ENCODE data around the gene OPN1LW. TPM values are rescaled to one million over a fixed set of nuclear protein-coding genes. Genes with fewer than 3 reads are reported as not detected.
"Not testable (repeated sequence)": the region's sequence is repeated elsewhere in the genome, so short reads cannot be mapped to it uniquely, and the experiment has no call there.

OPN1LW gene
- total RNA-seq, 2 experiments from 2014 or later: not detected

DNA sequence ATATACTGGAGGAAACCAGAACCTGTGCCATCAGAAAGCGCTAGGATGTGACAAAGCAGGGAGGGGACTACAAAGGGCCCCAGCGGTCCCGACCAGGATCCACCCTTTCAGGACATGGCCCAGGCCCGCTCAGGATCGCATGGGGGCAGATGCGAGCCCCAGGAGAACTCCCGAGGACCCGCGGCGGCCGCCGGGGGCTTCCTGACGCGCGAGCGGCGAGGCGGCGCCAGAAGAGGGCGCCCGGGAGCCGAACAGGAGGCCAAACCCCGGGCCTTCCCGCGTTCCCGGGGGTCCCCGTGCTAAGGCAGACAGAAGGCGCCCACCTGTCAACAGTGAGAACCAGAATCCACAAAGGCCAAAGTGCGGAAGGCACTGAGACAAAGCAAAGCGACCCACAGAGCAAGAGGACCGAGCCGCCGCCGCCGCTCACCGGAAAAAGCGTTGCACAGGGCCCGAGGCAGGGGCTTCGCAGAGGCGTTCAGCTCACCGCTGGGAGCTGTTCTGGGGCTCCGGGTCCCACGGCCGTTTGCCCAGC, 7.3 kb upstream of the OPN1LW start:
- H3K27me3 Mint-ChIP-seq: no peaks in the 10 kb centered on the region
- peak overlapping the region; percentile 61 for H3K4me3 Mint-ChIP-seq
- intact Hi-C loops (cut with DNase I, micrococcal nuclease): loop anchor here in 1 of 2 experiments (1.0 kb wide), 2 partner anchors 39 to 172 kb away; partner anchors contain the start of gene MECP2
- DNase-seq (peak; percentile 81), ATAC-seq (peak; percentile 76)
- no peaks in the 10 kb centered on the region for H3K36me3 Mint-ChIP-seq (ENCODE audit: low read depth)
- H3K4me1 Mint-ChIP-seq: peaks cover 17% of the 10 kb centered on the region
- ChIA-PET POLR2A (no interaction called here), CTCF (interaction anchor here (0.6 to 1.7 kb wide), 8 partner anchors 10 to 756 kb away, joined by 3 to 6 read pairs (median 4); no protein-coding TSS in a partner anchor)
- peak overlapping the region; percentile 93 for H3K27ac Mint-ChIP-seq
- no peaks in the 10 kb centered on the region for H3K9me3 Mint-ChIP-seq (ENCODE audit: low read depth)

DNA sequence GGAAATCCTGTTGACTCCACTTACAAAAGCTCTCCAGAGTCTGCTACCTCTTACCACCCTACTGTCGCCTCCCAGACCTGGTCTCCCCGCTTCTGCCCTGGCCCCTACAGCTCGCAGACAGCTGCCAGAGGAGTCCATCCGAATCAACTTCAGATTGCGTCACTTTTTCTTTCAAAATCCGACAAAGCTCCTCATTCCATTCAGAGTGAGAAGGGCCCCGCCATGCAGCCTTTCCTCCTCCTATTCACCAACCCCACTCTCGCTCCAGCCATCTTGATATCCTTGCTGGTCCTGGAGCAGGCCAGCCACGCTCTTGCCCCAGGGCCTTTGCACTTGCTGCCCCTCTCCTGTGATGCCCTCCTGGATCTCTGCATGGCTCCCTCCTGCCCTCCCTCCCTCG, 5.2 kb upstream of the OPN1LW start:
- no peaks in the 10 kb centered on the region for H3K9me3 Mint-ChIP-seq (ENCODE audit: low read depth)
- no peak for DNase-seq
- POLR2A ChIA-PET: no interaction called here
- no peaks in the 10 kb centered on the region for H3K36me3 Mint-ChIP-seq (ENCODE audit: low read depth)
- no peak for ATAC-seq
- no peak overlapping the region for H3K4me3 Mint-ChIP-seq
- CTCF ChIA-PET: interaction anchor here (0.7 kb wide), 1 partner anchor 235 kb away, joined by 3 read pairs; no protein-coding TSS in a partner anchor
- H3K27me3 Mint-ChIP-seq: no peaks in the 10 kb centered on the region
- intact Hi-C loops (cut with DNase I, micrococcal nuclease): no loop called here
- no peak overlapping the region for H3K27ac Mint-ChIP-seq
- peaks cover 17% of the 10 kb centered on the region for H3K4me1 Mint-ChIP-seq

DNA sequence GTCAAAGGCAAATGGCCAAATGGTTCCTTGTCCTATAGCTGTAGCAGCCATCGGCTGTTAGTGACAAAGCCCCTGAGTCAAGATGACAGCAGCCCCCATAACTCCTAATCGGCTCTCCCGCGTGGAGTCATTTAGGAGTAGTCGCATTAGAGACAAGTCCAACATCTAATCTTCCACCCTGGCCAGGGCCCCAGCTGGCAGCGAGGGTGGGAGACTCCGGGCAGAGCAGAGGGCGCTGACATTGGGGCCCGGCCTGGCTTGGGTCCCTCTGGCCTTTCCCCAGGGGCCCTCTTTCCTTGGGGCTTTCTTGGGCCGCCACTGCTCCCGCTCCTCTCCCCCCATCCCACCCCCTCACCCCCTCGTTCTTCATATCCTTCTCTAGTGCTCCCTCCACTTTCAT, 3.8 kb upstream of the OPN1LW start:
- Mint-ChIP-seq H3K4me3 (no peak overlapping the region), H3K4me1 (peaks cover 11% of the 10 kb centered on the region), H3K27me3 (no peaks in the 10 kb centered on the region), H3K36me3 (ENCODE audit: low read depth) (no peaks in the 10 kb centered on the region), H3K9me3 (ENCODE audit: low read depth) (no peaks in the 10 kb centered on the region), H3K27ac (no peak overlapping the region)
- ATAC-seq: no peak
- ChIA-PET CTCF (no interaction called here), POLR2A (no interaction called here)
- intact Hi-C loops (cut with DNase I, micrococcal nuclease): no loop called here
- DNase-seq: no peak

DNA sequence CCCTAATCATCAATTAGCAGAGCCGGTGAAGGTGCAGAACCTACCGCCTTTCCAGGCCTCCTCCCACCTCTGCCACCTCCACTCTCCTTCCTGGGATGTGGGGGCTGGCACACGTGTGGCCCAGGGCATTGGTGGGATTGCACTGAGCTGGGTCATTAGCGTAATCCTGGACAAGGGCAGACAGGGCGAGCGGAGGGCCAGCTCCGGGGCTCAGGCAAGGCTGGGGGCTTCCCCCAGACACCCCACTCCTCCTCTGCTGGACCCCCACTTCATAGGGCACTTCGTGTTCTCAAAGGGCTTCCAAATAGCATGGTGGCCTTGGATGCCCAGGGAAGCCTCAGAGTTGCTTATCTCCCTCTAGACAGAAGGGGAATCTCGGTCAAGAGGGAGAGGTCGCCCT, 3.3 kb upstream of the OPN1LW start:
- no peak overlapping the region for H3K27ac Mint-ChIP-seq
- no peaks in the 10 kb centered on the region for H3K36me3 Mint-ChIP-seq (ENCODE audit: low read depth)
- ATAC-seq (no peak), DNase-seq (no peak)
- peaks cover 7% of the 10 kb centered on the region for H3K4me1 Mint-ChIP-seq
- H3K27me3 Mint-ChIP-seq: no peaks in the 10 kb centered on the region
- no peaks in the 10 kb centered on the region for H3K9me3 Mint-ChIP-seq (ENCODE audit: low read depth)
- POLR2A ChIA-PET: no interaction called here
- CTCF ChIA-PET: no interaction called here
- intact Hi-C loops (cut with DNase I, micrococcal nuclease): no loop called here
- H3K4me3 Mint-ChIP-seq: no peak overlapping the region

DNA sequence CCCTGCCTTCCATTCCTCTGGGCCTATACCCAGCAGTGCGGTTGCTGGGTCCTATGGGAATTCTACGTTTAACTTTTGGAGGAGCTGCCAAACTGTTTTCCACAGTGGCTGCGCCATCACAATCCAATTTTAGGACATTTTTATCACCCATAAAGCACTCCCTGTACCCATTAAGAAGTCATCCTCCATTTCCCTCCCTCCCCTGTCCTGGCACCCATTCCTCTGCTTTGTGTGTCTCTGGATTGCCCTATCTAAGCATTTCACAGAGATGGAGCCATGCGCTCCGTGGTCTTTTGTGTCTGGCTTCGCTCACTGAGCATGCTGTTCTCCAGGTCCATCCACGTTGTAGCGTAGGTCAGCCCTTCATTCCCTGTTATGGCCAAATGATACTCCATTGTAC, 1.7 kb upstream of the OPN1LW start:
- ChIA-PET CTCF (interaction anchor here (0.6 kb wide), 1 partner anchor 13 kb away, joined by 3 read pairs; no protein-coding TSS in a partner anchor), POLR2A (no interaction called here)
- Mint-ChIP-seq H3K36me3 (ENCODE audit: low read depth) (no peaks in the 10 kb centered on the region), H3K27me3 (no peaks in the 10 kb centered on the region), H3K4me3 (no peak overlapping the region), H3K9me3 (ENCODE audit: low read depth) (no peaks in the 10 kb centered on the region), H3K4me1 (no peaks in the 10 kb centered on the region), H3K27ac (no peak overlapping the region)
- no peak for DNase-seq
- intact Hi-C loops (cut with DNase I, micrococcal nuclease): no loop called here
- ATAC-seq: no peak

DNA sequence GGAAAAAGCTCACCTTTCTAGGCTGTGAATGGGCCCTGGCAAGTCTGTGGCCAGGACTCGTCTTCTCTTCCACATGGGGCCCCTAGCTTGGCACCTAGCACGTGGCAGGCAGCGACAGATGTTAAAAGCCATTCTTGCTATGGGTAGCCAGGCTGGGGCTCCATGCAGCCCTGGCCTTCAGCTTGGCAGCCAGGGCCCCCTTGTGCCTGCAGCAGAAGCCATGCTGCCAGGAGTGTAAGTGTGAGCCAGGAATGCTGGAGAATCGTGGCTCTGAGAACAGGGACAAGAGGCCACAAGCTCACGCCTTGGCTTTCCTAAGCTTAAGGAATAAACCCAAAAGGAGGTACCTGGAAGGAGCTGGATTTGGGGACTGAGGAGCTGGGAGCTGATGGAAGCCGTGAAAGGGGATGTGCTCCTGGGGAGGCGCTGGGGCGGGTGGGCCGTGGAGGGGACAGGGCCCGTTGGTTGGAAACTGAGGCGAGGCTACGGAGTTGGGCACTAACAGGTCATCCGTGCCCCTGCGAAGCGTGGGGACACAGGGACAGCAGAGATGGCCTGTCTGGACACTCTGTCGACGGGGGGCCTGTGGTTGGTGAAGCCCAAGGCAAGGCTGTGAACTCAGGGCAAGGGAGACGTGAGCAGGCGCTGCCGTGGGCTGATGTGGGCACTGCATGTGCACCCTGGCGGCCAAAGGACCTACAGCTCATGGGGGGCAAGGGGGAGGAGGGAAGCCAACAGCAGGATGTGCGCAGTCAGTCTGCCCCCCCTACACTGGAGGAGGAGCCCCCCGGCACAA, 895 bp upstream of the OPN1LW start:
- POLR2A ChIA-PET: no interaction called here
- intact Hi-C loops (cut with DNase I, micrococcal nuclease): no loop called here
- H3K4me1 Mint-ChIP-seq: no peaks in the 10 kb centered on the region
- no peak for DNase-seq
- no peaks in the 10 kb centered on the region for H3K9me3 Mint-ChIP-seq (ENCODE audit: low read depth)
- no peaks in the 10 kb centered on the region for H3K27me3 Mint-ChIP-seq
- no peak for ATAC-seq
- H3K36me3 Mint-ChIP-seq (ENCODE audit: low read depth): no peaks in the 10 kb centered on the region
- CTCF ChIA-PET: no interaction called here
- no peak overlapping the region for H3K4me3 Mint-ChIP-seq
- H3K27ac Mint-ChIP-seq: no peak overlapping the region

DNA sequence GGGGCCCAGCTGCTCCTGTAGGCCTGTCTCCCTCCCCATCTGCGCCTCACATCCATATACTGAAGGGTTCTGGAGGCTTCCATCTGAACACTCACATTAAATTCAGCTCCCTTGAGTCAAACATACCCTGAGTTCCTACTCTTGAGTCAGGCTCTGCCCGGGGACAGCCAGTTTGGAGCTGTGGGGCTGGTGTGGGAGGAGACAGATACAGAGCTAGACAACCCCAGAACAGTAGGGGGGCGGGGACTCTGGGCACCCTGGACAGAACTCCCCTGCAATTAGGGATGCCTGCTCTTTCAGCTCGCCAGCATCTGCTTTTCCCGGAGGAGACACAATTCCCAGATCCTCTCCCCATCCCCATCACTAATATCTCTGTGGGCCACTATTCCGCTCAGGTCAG, 7.0 kb downstream of the OPN1LW start:
- H3K27ac Mint-ChIP-seq: not testable (repeated sequence)

DNA sequence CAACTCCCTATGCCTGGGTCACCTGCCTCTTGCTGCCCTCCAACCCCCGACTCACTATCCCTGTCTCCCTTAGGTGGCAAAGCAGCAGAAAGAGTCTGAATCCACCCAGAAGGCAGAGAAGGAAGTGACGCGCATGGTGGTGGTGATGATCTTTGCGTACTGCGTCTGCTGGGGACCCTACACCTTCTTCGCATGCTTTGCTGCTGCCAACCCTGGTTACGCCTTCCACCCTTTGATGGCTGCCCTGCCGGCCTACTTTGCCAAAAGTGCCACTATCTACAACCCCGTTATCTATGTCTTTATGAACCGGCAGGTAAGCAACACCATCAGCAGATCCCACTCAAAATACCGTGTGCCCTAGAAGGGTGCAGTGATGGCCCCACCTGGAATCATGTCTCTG, 12.2 kb downstream of the OPN1LW start:
- POLR2A ChIA-PET; H3K4me1 Mint-ChIP-seq; H3K27me3 Mint-ChIP-seq; intact Hi-C loops (cut with DNase I, micrococcal nuclease); ATAC-seq; CTCF ChIA-PET; H3K36me3 Mint-ChIP-seq (ENCODE audit: low read depth); H3K9me3 Mint-ChIP-seq (ENCODE audit: low read depth); H3K27ac Mint-ChIP-seq; H3K4me3 Mint-ChIP-seq; DNase-seq: not testable (repeated sequence)

More for the DNA sequence above, 7.0 kb downstream of the OPN1LW start:
- POLR2A ChIA-PET; ATAC-seq; H3K9me3 Mint-ChIP-seq (ENCODE audit: low read depth); CTCF ChIA-PET; H3K4me1 Mint-ChIP-seq; H3K36me3 Mint-ChIP-seq (ENCODE audit: low read depth); H3K27me3 Mint-ChIP-seq; DNase-seq; intact Hi-C loops (cut with DNase I, micrococcal nuclease); H3K4me3 Mint-ChIP-seq: not testable (repeated sequence)

DNA sequence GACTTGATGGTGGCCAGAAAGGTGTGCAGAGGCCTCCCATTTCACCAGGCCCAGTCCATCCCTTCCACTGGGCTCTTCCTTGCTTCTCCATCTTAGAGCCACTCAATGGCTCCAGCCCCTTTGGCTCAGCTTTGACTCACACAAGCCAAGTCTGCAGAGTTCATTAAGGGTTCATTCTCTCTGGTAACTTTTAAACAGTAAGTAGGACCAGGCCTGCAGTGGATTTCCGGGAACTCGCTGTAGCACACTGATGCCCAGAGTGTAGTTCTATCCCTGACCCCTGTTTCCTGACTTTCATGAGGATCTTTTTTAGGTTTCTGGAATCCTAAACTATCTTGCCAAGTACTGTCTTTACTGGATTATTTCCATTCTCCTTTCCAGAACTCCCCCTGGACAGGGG, 13.2 kb downstream of the OPN1LW start:
- H3K27me3 Mint-ChIP-seq; ATAC-seq; H3K9me3 Mint-ChIP-seq (ENCODE audit: low read depth); intact Hi-C loops (cut with DNase I, micrococcal nuclease); DNase-seq; H3K27ac Mint-ChIP-seq; H3K4me3 Mint-ChIP-seq; H3K36me3 Mint-ChIP-seq (ENCODE audit: low read depth); POLR2A ChIA-PET; H3K4me1 Mint-ChIP-seq; CTCF ChIA-PET: not testable (repeated sequence)

DNA sequence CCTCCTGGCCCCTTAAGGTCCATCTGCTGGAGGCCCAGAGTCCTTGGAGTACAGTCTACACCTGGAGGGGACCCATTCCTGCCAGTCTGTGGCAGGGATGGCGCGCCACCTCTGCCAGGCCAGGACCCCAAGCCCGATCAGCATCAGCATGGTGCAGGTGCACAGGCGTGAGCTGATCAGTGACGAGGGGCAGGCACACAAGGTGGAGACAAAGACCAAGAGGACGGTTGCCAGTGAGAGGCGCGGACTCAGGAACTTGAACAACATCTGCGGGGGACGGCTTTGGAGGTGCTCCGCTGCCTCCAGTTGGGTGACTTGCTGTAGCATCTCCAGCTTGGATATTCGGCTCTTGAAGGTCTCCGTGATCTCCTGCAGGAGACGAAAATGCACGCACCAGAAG, 15.3 kb downstream of the OPN1LW start:
- CTCF ChIA-PET; POLR2A ChIA-PET; DNase-seq; H3K36me3 Mint-ChIP-seq (ENCODE audit: low read depth); H3K27ac Mint-ChIP-seq; H3K27me3 Mint-ChIP-seq; H3K9me3 Mint-ChIP-seq (ENCODE audit: low read depth); H3K4me3 Mint-ChIP-seq; ATAC-seq; H3K4me1 Mint-ChIP-seq; intact Hi-C loops (cut with DNase I, micrococcal nuclease): not testable (repeated sequence)

DNA sequence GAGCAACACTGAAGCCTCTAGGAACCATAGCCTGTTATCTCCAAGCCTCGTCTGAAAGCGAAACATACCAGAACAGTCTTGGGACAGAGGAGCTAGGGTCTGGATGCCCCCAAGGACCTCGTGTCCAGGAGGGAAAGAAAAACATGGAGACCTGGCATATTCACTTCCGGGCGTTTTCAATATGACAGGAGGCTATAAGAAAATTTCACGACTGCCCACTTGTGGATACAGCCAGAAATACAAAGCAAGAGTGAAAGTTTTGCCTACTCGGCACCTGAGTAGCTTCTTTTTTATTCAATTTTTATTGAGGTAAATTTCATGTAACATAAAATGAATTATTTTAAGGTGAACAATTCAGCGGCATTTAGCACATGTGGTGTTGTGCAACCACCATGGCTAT, 20.9 kb downstream of the OPN1LW start:
- CTCF ChIA-PET; DNase-seq; H3K27ac Mint-ChIP-seq; POLR2A ChIA-PET; H3K4me1 Mint-ChIP-seq; intact Hi-C loops (cut with DNase I, micrococcal nuclease); H3K9me3 Mint-ChIP-seq (ENCODE audit: low read depth); H3K27me3 Mint-ChIP-seq; H3K36me3 Mint-ChIP-seq (ENCODE audit: low read depth); ATAC-seq; H3K4me3 Mint-ChIP-seq: not testable (repeated sequence)

DNA sequence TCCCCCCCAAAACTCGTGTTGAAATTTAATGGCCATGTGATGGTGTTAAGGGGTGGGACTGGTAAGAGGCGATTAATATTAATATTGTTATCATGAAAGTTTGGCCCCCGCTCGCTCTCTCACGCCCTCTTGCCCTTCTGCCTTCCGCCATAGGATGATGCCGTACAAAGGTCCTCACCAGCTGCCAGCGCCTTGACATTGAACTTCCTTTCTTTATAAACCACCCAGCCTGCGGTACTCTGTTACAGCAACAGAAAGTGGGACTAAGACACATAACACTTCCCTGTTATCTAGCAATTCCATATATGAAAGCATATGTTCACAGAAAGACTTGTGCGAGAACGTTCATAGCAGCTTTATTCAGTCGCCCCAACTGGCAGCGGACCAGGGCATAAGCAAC, 24.3 kb downstream of the OPN1LW start:
- POLR2A ChIA-PET; H3K9me3 Mint-ChIP-seq (ENCODE audit: low read depth); intact Hi-C loops (cut with DNase I, micrococcal nuclease); H3K27me3 Mint-ChIP-seq; CTCF ChIA-PET; H3K4me3 Mint-ChIP-seq; H3K27ac Mint-ChIP-seq; H3K36me3 Mint-ChIP-seq (ENCODE audit: low read depth); DNase-seq; H3K4me1 Mint-ChIP-seq; ATAC-seq: not testable (repeated sequence)

Measured in activated CD4-positive, alpha-beta T cell treated with anti-CD3 and anti-CD28 coated beads for 36 hours (primary cell).